HEK293 (cell line): ENCODE results near the gene LRRFIP1.
"Not testable (repeated sequence)": the region's sequence is repeated elsewhere in the genome, so short reads cannot be mapped to it uniquely, and the experiment has no call there.

Experiments used
- CTCF ChIA-PET: fragments of 350-600 bp; formaldehyde crosslinking; extraction: SDS; loops from one replicate; lab custom pipeline; 2021; ENCODE audit warnings: antibody characterized with exemption; lab: Yijun Ruan, JAX
- POLR2A ChIA-PET: fragments of 300-600 bp; formaldehyde crosslinking; extraction: SDS; loops from one replicate; lab custom pipeline; 2020; ENCODE audit warnings: antibody characterized with exemption, inconsistent platforms; lab: Yijun Ruan, JAX
- H3K27ac ChIP-seq: fragments of 200-500 bp; sonication (Bioruptor generic); 2 replicates; pipeline ENCODE4 v1.5.1; 2014; ENCODE audit warnings: low read depth, low read length, control low read depth, inconsistent platforms; ENCODE audit errors: extremely low read depth
- H3K36me3 ChIP-seq, 2 experiments: fragments of 200-500 bp in 1 of 2; sonication (Bioruptor generic) in 1 of 2; 1 replicate in 1 of 2; 2 replicates in 1 of 2; pipeline ENCODE4 v1.5.1; 2014 to 2017; ENCODE audit warnings: inconsistent platforms in 2 of 2, low read length in 2 of 2; ENCODE audit not compliant: control insufficient read depth in 2 of 2, insufficient read depth in 1 of 2
- H3K4me1 ChIP-seq: fragments of 200-500 bp; sonication (Bioruptor generic); 2 replicates; pipeline ENCODE4 v1.5.1; 2014; ENCODE audit warnings: mild to moderate bottlenecking, low read length, inconsistent platforms; ENCODE audit not compliant: control insufficient read depth, insufficient read depth
- H3K4me3 ChIP-seq: 2 replicates; pipeline ENCODE4 v1.5.1; 2011; ENCODE audit warnings: low read depth, mild to moderate bottlenecking, control low read depth, low read length, moderate library complexity
- H3K9me3 ChIP-seq: fragments of 200-500 bp; sonication (Bioruptor generic); 2 replicates; pipeline ENCODE4 v1.5.1; 2014; ENCODE audit warnings: low read depth, low read length, inconsistent platforms; ENCODE audit not compliant: control insufficient read depth, insufficient read depth
- RBAK ChIP-seq: fragments of 450-650 bp; formaldehyde crosslinking; IDR thresholded peaks from 2 replicates; pipeline ENCODE4 v1.5.1; 2016; ENCODE audit warnings: missing biosample characterization, missing genetic modification characterization
- ZBTB7A ChIP-seq: fragments of 450-650 bp; formaldehyde crosslinking; IDR thresholded peaks from 2 replicates; pipeline ENCODE4 v1.5.1; 2016; ENCODE audit warnings: low read depth, missing biosample characterization, missing genetic modification characterization
- ZNF10 ChIP-seq: fragments of 450-650 bp; formaldehyde crosslinking; IDR thresholded peaks from 2 replicates; pipeline ENCODE4 v1.5.1; 2017; ENCODE audit warnings: missing biosample characterization, missing genetic modification characterization
- ZNF121 ChIP-seq: fragments of 450-650 bp; formaldehyde crosslinking; IDR thresholded peaks from 2 replicates; pipeline ENCODE4 v1.5.1; 2016; ENCODE audit warnings: missing biosample characterization, missing genetic modification characterization
- ZNF146 ChIP-seq: fragments of 450-650 bp; formaldehyde crosslinking; IDR thresholded peaks from 2 replicates; pipeline ENCODE4 v1.5.1; 2016; ENCODE audit warnings: missing biosample characterization, missing genetic modification characterization
- ZNF16 ChIP-seq: fragments of 450-650 bp; formaldehyde crosslinking; IDR thresholded peaks from 2 replicates; pipeline ENCODE4 v1.5.1; 2016; ENCODE audit warnings: low read depth, missing biosample characterization, missing genetic modification characterization
- ZNF19 ChIP-seq: fragments of 450-650 bp; formaldehyde crosslinking; IDR thresholded peaks from 2 replicates; pipeline ENCODE4; 2016; ENCODE audit warnings: missing biosample characterization, missing genetic modification characterization, low read depth
- ZNF223 ChIP-seq: fragments of 450-650 bp; formaldehyde crosslinking; IDR thresholded peaks from 2 replicates; pipeline ENCODE4 v1.5.1; 2016; ENCODE audit warnings: missing biosample characterization, missing genetic modification characterization
- ZNF266 ChIP-seq: fragments of 450-650 bp; formaldehyde crosslinking; IDR thresholded peaks from 2 replicates; pipeline ENCODE4 v1.5.1; 2016; ENCODE audit warnings: missing biosample characterization, missing genetic modification characterization, low read depth
- ZNF274 ChIP-seq, 2 experiments: fragments of 200-500 bp in 1 of 2; fragments of 450-650 bp in 1 of 2; sonication (Bioruptor generic) in 1 of 2; formaldehyde crosslinking in 1 of 2; IDR thresholded peaks; 2 replicates each; pipeline versions ENCODE4 v1.5.1 to v1.6.1; 2014 to 2016; ENCODE audit warnings: borderline replicate concordance in 1 of 2, inconsistent platforms in 1 of 2, low read length in 1 of 2, missing biosample characterization in 1 of 2, missing genetic modification characterization in 1 of 2
- ZNF423 ChIP-seq: fragments of 450-650 bp; formaldehyde crosslinking; IDR thresholded peaks from 2 replicates; pipeline ENCODE4 v1.5.1; 2016; ENCODE audit warnings: missing biosample characterization, missing genetic modification characterization
- ZNF544 ChIP-seq: fragments of 450-650 bp; formaldehyde crosslinking; IDR thresholded peaks from 2 replicates; pipeline ENCODE4 v1.5.0; 2017; ENCODE audit warnings: missing biosample characterization, missing genetic modification characterization
- ZNF548 ChIP-seq: fragments of 450-650 bp; formaldehyde crosslinking; IDR thresholded peaks from 2 replicates; pipeline ENCODE4 v1.5.1; 2016; ENCODE audit warnings: missing biosample characterization, missing genetic modification characterization
- ZSCAN30 ChIP-seq: fragments of 450-650 bp; IDR thresholded peaks from 2 replicates; pipeline ENCODE4 v1.5.1; 2018; ENCODE audit warnings: missing biosample characterization, mild to moderate bottlenecking, missing genetic modification characterization, moderate library complexity
- TF ChIP-seq, protein P1 (sequence below): fragments of 450-650 bp; formaldehyde crosslinking; IDR thresholded peaks from 2 replicates; pipeline ENCODE4 v1.5.1; 2016; ENCODE audit warnings: missing biosample characterization, missing genetic modification characterization
- TF ChIP-seq, protein P2 (sequence below): fragments of 450-650 bp; formaldehyde crosslinking; IDR thresholded peaks from 2 replicates; pipeline ENCODE4 v1.5.1; 2016; ENCODE audit warnings: missing biosample characterization, missing genetic modification characterization
- TF ChIP-seq, protein P3 (sequence below): fragments of 450-650 bp; formaldehyde crosslinking; IDR thresholded peaks from 2 replicates; pipeline ENCODE4 v1.5.1; 2016; ENCODE audit warnings: missing biosample characterization, missing genetic modification characterization, low read depth
- TF ChIP-seq, protein P4 (sequence below): fragments of 450-650 bp; formaldehyde crosslinking; IDR thresholded peaks from 2 replicates; pipeline ENCODE4 v1.5.1; 2016; ENCODE audit warnings: missing biosample characterization, missing genetic modification characterization
- TF ChIP-seq, protein P5 (sequence below): fragments of 450-650 bp; formaldehyde crosslinking; IDR thresholded peaks from 2 replicates; pipeline ENCODE4 v1.5.1; 2016; ENCODE audit warnings: missing biosample characterization, missing genetic modification characterization

Gene LRRFIP1

DNA sequence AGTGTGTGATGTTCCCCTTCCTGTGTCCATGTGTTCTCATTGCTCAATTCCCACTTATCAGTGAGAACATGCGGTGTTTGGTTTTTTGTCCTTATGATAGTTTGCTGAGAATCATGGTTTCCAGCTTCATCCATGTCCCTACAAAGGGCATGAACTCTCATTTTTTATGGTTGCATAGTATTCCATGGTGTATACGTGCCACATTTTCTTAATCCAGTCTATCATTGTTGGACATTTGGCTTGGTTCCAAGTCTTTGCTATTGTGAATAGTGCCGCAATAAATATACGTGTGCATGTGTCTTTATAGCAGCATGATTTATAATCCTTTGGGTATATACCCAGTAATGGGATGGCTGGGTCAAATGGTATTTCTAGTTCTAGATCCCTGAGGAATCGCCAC, 156.3 kb downstream of the LRRFIP1 start:
- peak; percentile 55 for TF ChIP-seq ZNF146 (tag by site-specific recombination)
- CTCF ChIA-PET, H3K9me3 ChIP-seq, POLR2A ChIA-PET, H3K4me1 ChIP-seq, H3K27ac ChIP-seq, H3K4me3 ChIP-seq: not testable (repeated sequence)
- peaks cover 0 to 31% of the 10 kb centered on the region in 2 experiments; a peak in 1 of 3 replicates for H3K36me3 ChIP-seq

DNA sequence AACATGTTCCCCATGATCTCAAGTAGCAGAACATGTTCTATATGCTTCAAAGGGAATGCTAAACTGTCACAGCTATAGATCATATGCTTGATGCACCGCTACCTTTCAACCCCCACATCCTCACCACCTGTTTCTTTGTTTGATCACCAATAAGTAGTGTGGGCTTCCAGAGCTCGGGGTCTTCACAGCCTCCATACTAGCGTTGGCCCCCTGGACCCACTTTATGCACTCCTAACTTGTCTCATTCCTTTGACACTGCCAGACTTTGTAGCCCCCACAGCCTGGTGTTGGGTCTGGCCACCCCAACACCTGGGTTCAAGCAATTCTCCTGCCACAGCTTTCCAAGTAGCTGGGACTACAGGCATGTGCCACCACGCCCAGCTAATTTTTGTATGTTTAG, 159.5 kb downstream of the LRRFIP1 start:
- ChIA-PET CTCF (no interaction called here), POLR2A (no interaction called here)

More for the DNA sequence above, 159.5 kb downstream of the LRRFIP1 start:
- Histone ChIP-seq H3K9me3 (no peaks in the 10 kb centered on the region), H3K27ac (no peak overlapping the region), H3K36me3 (peaks cover 0 to 3% of the 10 kb centered on the region in 2 experiments; a peak in 1 of 3 replicates), H3K4me3 (no peak overlapping the region), H3K4me1 (no peaks in the 10 kb centered on the region)
- TF ChIP-seq, protein P1, sequence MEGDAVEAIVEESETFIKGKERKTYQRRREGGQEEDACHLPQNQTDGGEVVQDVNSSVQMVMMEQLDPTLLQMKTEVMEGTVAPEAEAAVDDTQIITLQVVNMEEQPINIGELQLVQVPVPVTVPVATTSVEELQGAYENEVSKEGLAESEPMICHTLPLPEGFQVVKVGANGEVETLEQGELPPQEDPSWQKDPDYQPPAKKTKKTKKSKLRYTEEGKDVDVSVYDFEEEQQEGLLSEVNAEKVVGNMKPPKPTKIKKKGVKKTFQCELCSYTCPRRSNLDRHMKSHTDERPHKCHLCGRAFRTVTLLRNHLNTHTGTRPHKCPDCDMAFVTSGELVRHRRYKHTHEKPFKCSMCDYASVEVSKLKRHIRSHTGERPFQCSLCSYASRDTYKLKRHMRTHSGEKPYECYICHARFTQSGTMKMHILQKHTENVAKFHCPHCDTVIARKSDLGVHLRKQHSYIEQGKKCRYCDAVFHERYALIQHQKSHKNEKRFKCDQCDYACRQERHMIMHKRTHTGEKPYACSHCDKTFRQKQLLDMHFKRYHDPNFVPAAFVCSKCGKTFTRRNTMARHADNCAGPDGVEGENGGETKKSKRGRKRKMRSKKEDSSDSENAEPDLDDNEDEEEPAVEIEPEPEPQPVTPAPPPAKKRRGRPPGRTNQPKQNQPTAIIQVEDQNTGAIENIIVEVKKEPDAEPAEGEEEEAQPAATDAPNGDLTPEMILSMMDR (tag by site-specific recombination), result no peak
- no peak for TF ChIP-seq ZNF10
- TF ChIP-seq ZNF19, result no peak
- TF ChIP-seq, protein P2, sequence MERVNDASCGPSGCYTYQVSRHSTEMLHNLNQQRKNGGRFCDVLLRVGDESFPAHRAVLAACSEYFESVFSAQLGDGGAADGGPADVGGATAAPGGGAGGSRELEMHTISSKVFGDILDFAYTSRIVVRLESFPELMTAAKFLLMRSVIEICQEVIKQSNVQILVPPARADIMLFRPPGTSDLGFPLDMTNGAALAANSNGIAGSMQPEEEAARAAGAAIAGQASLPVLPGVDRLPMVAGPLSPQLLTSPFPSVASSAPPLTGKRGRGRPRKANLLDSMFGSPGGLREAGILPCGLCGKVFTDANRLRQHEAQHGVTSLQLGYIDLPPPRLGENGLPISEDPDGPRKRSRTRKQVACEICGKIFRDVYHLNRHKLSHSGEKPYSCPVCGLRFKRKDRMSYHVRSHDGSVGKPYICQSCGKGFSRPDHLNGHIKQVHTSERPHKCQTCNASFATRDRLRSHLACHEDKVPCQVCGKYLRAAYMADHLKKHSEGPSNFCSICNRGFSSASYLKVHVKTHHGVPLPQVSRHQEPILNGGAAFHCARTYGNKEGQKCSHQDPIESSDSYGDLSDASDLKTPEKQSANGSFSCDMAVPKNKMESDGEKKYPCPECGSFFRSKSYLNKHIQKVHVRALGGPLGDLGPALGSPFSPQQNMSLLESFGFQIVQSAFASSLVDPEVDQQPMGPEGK, result no peak
- no peak for TF ChIP-seq RBAK (tag by site-specific recombination)
- TF ChIP-seq, protein P3, sequence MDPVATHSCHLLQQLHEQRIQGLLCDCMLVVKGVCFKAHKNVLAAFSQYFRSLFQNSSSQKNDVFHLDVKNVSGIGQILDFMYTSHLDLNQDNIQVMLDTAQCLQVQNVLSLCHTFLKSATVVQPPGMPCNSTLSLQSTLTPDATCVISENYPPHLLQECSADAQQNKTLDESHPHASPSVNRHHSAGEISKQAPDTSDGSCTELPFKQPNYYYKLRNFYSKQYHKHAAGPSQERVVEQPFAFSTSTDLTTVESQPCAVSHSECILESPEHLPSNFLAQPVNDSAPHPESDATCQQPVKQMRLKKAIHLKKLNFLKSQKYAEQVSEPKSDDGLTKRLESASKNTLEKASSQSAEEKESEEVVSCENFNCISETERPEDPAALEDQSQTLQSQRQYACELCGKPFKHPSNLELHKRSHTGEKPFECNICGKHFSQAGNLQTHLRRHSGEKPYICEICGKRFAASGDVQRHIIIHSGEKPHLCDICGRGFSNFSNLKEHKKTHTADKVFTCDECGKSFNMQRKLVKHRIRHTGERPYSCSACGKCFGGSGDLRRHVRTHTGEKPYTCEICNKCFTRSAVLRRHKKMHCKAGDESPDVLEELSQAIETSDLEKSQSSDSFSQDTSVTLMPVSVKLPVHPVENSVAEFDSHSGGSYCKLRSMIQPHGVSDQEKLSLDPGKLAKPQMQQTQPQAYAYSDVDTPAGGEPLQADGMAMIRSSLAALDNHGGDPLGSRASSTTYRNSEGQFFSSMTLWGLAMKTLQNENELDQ, result no peak
- TF ChIP-seq ZNF423 (tag by site-specific recombination), result no peak
- TF ChIP-seq ZSCAN30 (tag by site-specific recombination), result no peak
- TF ChIP-seq, protein P4, sequence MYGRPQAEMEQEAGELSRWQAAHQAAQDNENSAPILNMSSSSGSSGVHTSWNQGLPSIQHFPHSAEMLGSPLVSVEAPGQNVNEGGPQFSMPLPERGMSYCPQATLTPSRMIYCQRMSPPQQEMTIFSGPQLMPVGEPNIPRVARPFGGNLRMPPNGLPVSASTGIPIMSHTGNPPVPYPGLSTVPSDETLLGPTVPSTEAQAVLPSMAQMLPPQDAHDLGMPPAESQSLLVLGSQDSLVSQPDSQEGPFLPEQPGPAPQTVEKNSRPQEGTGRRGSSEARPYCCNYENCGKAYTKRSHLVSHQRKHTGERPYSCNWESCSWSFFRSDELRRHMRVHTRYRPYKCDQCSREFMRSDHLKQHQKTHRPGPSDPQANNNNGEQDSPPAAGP (tag by site-specific recombination), result no peak
- TF ChIP-seq ZNF544 (tag by site-specific recombination), result no peak
- no peak for TF ChIP-seq ZNF548 (tag by site-specific recombination)
- no peak for TF ChIP-seq ZNF223
- no peak for TF ChIP-seq ZNF16 (tag by site-specific recombination)
- TF ChIP-seq ZNF274 (IDR thresholded peaks at IDR 0.05; ENCODE audit: low read length), result no peak
- no peak for TF ChIP-seq ZNF274 (tag by site-specific recombination; IDR thresholded peaks at IDR 0.05; ENCODE audit: borderline replicate concordance)
- TF ChIP-seq ZNF121, result no peak
- TF ChIP-seq ZNF266 (tag by site-specific recombination), result no peak
- no peak for TF ChIP-seq ZBTB7A (tag by site-specific recombination)
- TF ChIP-seq, protein P5, sequence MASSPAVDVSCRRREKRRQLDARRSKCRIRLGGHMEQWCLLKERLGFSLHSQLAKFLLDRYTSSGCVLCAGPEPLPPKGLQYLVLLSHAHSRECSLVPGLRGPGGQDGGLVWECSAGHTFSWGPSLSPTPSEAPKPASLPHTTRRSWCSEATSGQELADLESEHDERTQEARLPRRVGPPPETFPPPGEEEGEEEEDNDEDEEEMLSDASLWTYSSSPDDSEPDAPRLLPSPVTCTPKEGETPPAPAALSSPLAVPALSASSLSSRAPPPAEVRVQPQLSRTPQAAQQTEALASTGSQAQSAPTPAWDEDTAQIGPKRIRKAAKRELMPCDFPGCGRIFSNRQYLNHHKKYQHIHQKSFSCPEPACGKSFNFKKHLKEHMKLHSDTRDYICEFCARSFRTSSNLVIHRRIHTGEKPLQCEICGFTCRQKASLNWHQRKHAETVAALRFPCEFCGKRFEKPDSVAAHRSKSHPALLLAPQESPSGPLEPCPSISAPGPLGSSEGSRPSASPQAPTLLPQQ (tag by site-specific recombination), result no peak
